DOHH2 (cell line): Measurements from ENCODE around the gene EIF2AK2.

ENCODE experiments used
- H3F3A ChIP-seq: fragments of 200-600 bp; sonication (generic), shearing (Covaris generic); 2 replicates; pipeline ENCODE4 v1.6.0; 2016; ENCODE audit warnings: antibody characterized with exemption, mild to moderate bottlenecking; ENCODE audit not compliant: control insufficient read depth, insufficient read depth
- H3K27ac ChIP-seq: fragments of 200-600 bp; sonication (generic); 2 replicates; pipeline ENCODE4 v1.5.1; 2014; ENCODE audit warnings: low read depth, mild to moderate bottlenecking, low read length, moderate library complexity
- H3K27me3 ChIP-seq: fragments of 200-600 bp; sonication (generic); 2 replicates; pipeline ENCODE4 v1.6.1; 2014; ENCODE audit warnings: mild to moderate bottlenecking, low read length, mixed read lengths; ENCODE audit not compliant: control insufficient read depth
- H3K36me3 ChIP-seq: fragments of 200-600 bp; sonication (generic); 2 replicates; pipeline ENCODE4 v1.6.1; 2014; ENCODE audit warnings: mild to moderate bottlenecking, low read length, moderate library complexity, mixed read lengths; ENCODE audit not compliant: control insufficient read depth
- H3K4me1 ChIP-seq: fragments of 200-600 bp; sonication (generic); 2 replicates; pipeline ENCODE4 v1.6.1; 2014; ENCODE audit warnings: mild to moderate bottlenecking, low read length, mixed read lengths; ENCODE audit not compliant: control insufficient read depth
- H3K4me2 ChIP-seq: fragments of 200-600 bp; sonication (generic); 2 replicates; pipeline ENCODE4 v1.6.0; 2014; ENCODE audit warnings: mild to moderate bottlenecking, low read length, moderate library complexity
- H3K4me3 ChIP-seq: fragments of 200-600 bp; sonication (generic); 2 replicates; pipeline ENCODE4 v1.5.1; 2014; ENCODE audit warnings: mild to moderate bottlenecking, low read length, mixed read lengths
- H3K79me2 ChIP-seq: fragments of 200-600 bp; sonication (generic); 2 replicates; pipeline ENCODE4 v1.6.1; 2014; ENCODE audit warnings: mild to moderate bottlenecking, low read length, mixed read lengths; ENCODE audit not compliant: control insufficient read depth
- H3K9me2 ChIP-seq: fragments of 200-600 bp; sonication (generic); replicated peaks from 2 replicates; pipeline ENCODE4 v1.6.1; 2014; ENCODE audit warnings: mild to moderate bottlenecking, low read length, mixed read lengths; ENCODE audit not compliant: control insufficient read depth
- H3K9me3 ChIP-seq: fragments of 200-600 bp; sonication (generic); 2 replicates; pipeline ENCODE4 v1.6.1; 2014; ENCODE audit warnings: antibody characterized with exemption, low read length, mixed read lengths; ENCODE audit not compliant: control insufficient read depth, insufficient read depth
- H4K20me1 ChIP-seq: fragments of 200-600 bp; sonication (generic); 2 replicates; pipeline ENCODE4 v1.6.0; 2014; ENCODE audit warnings: low read depth, mild to moderate bottlenecking, antibody characterized with exemption, low read length, moderate library complexity; ENCODE audit not compliant: control insufficient read depth, insufficient read depth
- CTCF ChIP-seq: fragments of 200-600 bp; sonication (generic); IDR thresholded peaks from one replicate; pipeline ENCODE4 v1.5.1; 2014; ENCODE audit warnings: antibody characterized with exemption, mild to moderate bottlenecking, low read depth, low read length; ENCODE audit not compliant: poor library complexity, severe bottlenecking
- EZH2phosphoT487 ChIP-seq: fragments of 200-600 bp; sonication (generic); IDR thresholded peaks from 2 replicates; pipeline ENCODE4 v1.6.1; 2017; ENCODE audit warnings: borderline replicate concordance, mild to moderate bottlenecking, antibody characterized with exemption, low read length, moderate library complexity, mixed read lengths

Gene EIF2AK2

DNA sequence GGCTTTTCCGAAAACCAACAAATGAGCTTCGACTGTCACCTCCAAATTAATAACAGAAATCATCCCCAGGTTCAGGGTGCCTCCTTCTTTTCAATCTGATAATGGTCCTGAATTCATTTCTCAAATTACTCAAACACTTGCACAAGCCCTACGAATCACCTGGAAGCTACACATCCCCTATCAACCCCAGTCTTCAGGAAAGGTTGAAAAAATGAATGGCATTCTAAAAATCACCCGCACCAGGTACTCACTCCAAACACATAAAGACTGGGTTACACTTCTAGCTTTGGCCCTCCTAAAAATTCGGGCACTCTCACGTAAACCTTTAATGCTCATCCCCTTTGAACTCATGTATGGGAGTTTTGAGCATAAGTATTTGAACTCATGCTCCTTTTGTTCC, 23.9 kb downstream of the EIF2AK2 start:
- TF ChIP-seq CTCF (no peak), EZH2phosphoT487 (no peak)
- Histone ChIP-seq H3K4me1 (no peaks in the 10 kb centered on the region), H3K4me3 (no peak overlapping the region), H3K4me2 (no peak overlapping the region), H3F3A (no peaks in the 10 kb centered on the region), H3K79me2 (no peaks in the 10 kb centered on the region), H3K9me2 (no peaks in the 10 kb centered on the region), H4K20me1 (no peaks in the 10 kb centered on the region), H3K27ac (no peak overlapping the region), H3K36me3 (peaks cover 36% of the 10 kb centered on the region), H3K27me3 (no peaks in the 10 kb centered on the region), H3K9me3 (no peaks in the 10 kb centered on the region)

DNA sequence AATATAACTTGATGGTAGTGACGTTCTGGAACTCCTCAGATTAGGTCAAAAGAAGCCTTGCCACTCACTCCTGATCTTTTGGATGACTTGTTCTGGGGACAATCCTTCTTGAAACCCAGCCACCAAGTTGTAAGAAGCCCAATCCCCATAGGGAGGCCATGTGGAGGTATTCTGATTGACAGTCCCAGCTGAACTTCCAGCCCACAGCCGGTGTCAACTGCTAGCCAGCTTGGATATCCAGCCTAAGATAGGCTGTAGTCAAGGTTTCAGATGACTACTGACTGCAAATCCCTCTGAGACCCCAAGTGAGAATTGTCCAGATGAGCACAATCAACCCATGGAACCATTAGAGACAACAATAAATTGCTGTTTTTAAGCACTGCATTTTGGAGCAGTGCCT, 31.4 kb downstream of the EIF2AK2 start:
- TF ChIP-seq CTCF = no peak
- no peak for TF ChIP-seq EZH2phosphoT487
- Histone ChIP-seq H3K79me2 (no peaks in the 10 kb centered on the region), H4K20me1 (no peaks in the 10 kb centered on the region), H3F3A (no peaks in the 10 kb centered on the region), H3K9me2 (no peaks in the 10 kb centered on the region), H3K4me2 (no peak overlapping the region), H3K4me1 (no peaks in the 10 kb centered on the region), H3K27me3 (no peaks in the 10 kb centered on the region), H3K4me3 (no peak overlapping the region), H3K9me3 (no peaks in the 10 kb centered on the region), H3K36me3 (peaks cover 14% of the 10 kb centered on the region), H3K27ac (no peak overlapping the region)

DNA sequence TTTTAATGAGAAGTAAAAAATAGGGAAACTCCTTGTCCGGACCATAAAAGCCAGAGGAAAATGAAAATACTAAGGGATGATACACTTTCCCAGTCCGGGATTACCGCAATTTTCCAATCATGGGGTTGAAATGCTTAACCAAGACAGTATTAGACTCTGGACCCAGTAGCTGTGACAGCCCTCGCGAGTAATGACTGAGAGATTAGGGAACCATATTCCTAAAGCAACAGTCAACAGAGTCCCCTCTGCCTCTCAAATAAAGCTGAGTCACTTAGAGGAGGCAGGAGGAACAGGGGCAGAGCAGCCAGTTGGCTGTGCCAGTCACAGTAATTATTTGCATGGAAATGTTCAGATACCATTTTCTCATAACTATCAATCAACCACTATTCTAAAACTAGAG, 37.6 kb downstream of the EIF2AK2 start:
- TF ChIP-seq CTCF (no peak), EZH2phosphoT487 (no peak)
- no peak overlapping the region for H3K4me2 ChIP-seq
- H3F3A ChIP-seq = no peaks in the 10 kb centered on the region
- H3K27ac ChIP-seq = no peak overlapping the region
- no peaks in the 10 kb centered on the region for H4K20me1 ChIP-seq
- H3K9me3 ChIP-seq = no peaks in the 10 kb centered on the region
- H3K4me1 ChIP-seq = no peaks in the 10 kb centered on the region
- no peaks in the 10 kb centered on the region for H3K79me2 ChIP-seq
- H3K9me2 ChIP-seq = no peaks in the 10 kb centered on the region
- no peak overlapping the region for H3K4me3 ChIP-seq
- no peaks in the 10 kb centered on the region; the same call in 1 of the 2 replicates for H3K36me3 ChIP-seq
- no peaks in the 10 kb centered on the region for H3K27me3 ChIP-seq

GRCh38 chr2:37117566-37117965, 39.2 kb downstream of the EIF2AK2 start:
- H3K27ac ChIP-seq = no peak overlapping the region
- no peaks in the 10 kb centered on the region for H3K79me2 ChIP-seq
- H3K27me3 ChIP-seq = no peaks in the 10 kb centered on the region
- H3K4me2 ChIP-seq = no peak overlapping the region
- no peaks in the 10 kb centered on the region for H4K20me1 ChIP-seq
- no peak overlapping the region for H3K4me3 ChIP-seq
- H3K9me3 ChIP-seq = no peaks in the 10 kb centered on the region
- H3K4me1 ChIP-seq = no peaks in the 10 kb centered on the region
- H3F3A ChIP-seq = no peaks in the 10 kb centered on the region
- TF ChIP-seq CTCF = no peak
- H3K9me2 ChIP-seq = no peaks in the 10 kb centered on the region
- no peaks in the 10 kb centered on the region; the same call in 1 of the 2 replicates for H3K36me3 ChIP-seq
